ENCODE data around the gene BPIFB6.

GRCh38 chr20:33000802-33001466, 30.5 kb upstream of the BPIFB6 start:
- no peak for TF ChIP-seq CTCF (IDR thresholded peaks at IDR 0.05)
- TF ChIP-seq POLR2A (IDR thresholded peaks at IDR 0.05): no peak

Data from heart left ventricle (tissue), 13 donors.